Measurements from ENCODE around the gene SPATS2.

DNA sequence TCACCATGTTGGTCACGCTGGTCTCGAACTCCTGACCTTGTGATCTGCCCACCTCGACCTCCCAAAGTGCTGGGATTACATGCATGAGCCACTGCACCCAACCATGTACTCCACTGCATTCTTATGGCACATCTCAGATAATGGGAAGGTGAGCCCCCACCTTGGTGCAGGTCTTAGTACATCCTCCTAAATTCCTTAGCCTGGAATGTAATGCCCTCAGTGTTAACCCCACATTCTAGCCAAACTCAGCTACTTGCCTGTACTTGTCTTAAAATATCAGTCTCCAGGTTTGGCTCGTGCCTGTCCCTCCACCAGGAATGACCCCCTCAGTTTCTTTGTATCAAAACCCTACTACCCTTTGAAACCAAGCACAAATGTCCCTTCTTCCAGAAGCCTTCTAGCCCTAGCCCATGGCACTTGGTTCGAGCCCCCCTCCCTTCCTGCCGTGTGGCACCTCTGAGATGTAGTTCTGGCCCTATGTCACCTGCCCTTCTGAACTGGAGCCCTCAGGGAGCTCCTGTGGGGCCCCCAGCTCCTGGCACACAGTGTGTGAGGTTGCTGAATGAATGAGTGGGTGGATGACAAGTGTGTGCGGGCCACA lies 179.9 kb downstream of the SPATS2 start:
- TF ChIP-seq, protein P1, sequence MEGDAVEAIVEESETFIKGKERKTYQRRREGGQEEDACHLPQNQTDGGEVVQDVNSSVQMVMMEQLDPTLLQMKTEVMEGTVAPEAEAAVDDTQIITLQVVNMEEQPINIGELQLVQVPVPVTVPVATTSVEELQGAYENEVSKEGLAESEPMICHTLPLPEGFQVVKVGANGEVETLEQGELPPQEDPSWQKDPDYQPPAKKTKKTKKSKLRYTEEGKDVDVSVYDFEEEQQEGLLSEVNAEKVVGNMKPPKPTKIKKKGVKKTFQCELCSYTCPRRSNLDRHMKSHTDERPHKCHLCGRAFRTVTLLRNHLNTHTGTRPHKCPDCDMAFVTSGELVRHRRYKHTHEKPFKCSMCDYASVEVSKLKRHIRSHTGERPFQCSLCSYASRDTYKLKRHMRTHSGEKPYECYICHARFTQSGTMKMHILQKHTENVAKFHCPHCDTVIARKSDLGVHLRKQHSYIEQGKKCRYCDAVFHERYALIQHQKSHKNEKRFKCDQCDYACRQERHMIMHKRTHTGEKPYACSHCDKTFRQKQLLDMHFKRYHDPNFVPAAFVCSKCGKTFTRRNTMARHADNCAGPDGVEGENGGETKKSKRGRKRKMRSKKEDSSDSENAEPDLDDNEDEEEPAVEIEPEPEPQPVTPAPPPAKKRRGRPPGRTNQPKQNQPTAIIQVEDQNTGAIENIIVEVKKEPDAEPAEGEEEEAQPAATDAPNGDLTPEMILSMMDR (conservative IDR thresholded peaks at IDR 0.05), result no peak
- no peak for TF ChIP-seq ZFX (IDR thresholded peaks at IDR 0.05)

Data from C4-2B (cell line).